Chondrocyte (in vitro differentiated cells): ENCODE results near the gene GTF3C4. TPM values are rescaled to one million over a fixed set of nuclear protein-coding genes. Genes with fewer than 3 reads are reported as not detected.

Experiments used
- DNase-seq: peaks from one replicate; pipeline ENCODE4 v3.0.0; 2021; ENCODE audit warnings: mixed read lengths, low spot score
- H3K27ac Mint-ChIP-seq: one replicate; pipeline ENCODE4 v1.8.0; 2021; ENCODE audit warnings: mild to moderate bottlenecking, moderate library complexity, mixed read lengths; ENCODE audit not compliant: unreplicated experiment
- H3K27me3 Mint-ChIP-seq: 2 replicates; pipeline ENCODE4 v1.8.0; 2021; ENCODE audit warnings: low read depth, mixed read lengths
- H3K36me3 Mint-ChIP-seq: 2 replicates; pipeline ENCODE4 v1.8.0; 2021; ENCODE audit warnings: low read depth, mixed read lengths
- H3K4me1 Mint-ChIP-seq: 2 replicates; pipeline ENCODE4 v1.8.0; 2021; ENCODE audit warnings: low read depth, mild to moderate bottlenecking, mixed read lengths
- H3K4me3 Mint-ChIP-seq: one replicate; pipeline ENCODE4 v1.8.0; 2021; ENCODE audit warnings: mild to moderate bottlenecking, moderate library complexity, mixed read lengths; ENCODE audit not compliant: unreplicated experiment
- H3K9me3 Mint-ChIP-seq: 2 replicates; pipeline ENCODE4 v1.8.0; 2021; ENCODE audit warnings: low read depth, mixed read lengths
- CTCF ChIP-seq: fragments of 200-600 bp; sonication (generic); IDR thresholded peaks from 2 replicates; pipeline ENCODE4 v1.5.0; 2021; ENCODE audit warnings: antibody characterized with exemption, mild to moderate bottlenecking, moderate library complexity
- total RNA-seq: library from RNA; stranded (reverse); gene quantifications from 3 replicates; pipeline ENCODE4 v1.2.1, GENCODE V29; 2021

GTF3C4 gene
- total RNA-seq, 1 donor from 2014 or later: 16.6 TPM

GRCh38 chr9:132631685-132632084, 38.6 kb upstream of the GTF3C4 start:
- Mint-ChIP-seq H3K27ac (no peak overlapping the region), H3K9me3 (no peaks in the 10 kb centered on the region), H3K4me3 (no peak overlapping the region), H3K27me3 (no peaks in the 10 kb centered on the region), H3K36me3 (peaks cover 38% of the 10 kb centered on the region), H3K4me1 (peaks cover 6% of the 10 kb centered on the region)
- TF ChIP-seq CTCF: no peak
- DNase-seq: no peak

- H3K27ac Mint-ChIP-seq: no peak overlapping the region
- no peak for DNase-seq
- peaks cover 38% of the 10 kb centered on the region for H3K36me3 Mint-ChIP-seq
- H3K9me3 Mint-ChIP-seq: no peaks in the 10 kb centered on the region
- no peak for TF ChIP-seq CTCF
- no peak overlapping the region for H3K4me3 Mint-ChIP-seq
- H3K4me1 Mint-ChIP-seq: peaks cover 6% of the 10 kb centered on the region
- H3K27me3 Mint-ChIP-seq: no peaks in the 10 kb centered on the region
Observed at GRCh38 chr9:132632413-132633129, 37.7 kb upstream of the GTF3C4 start.

- H3K4me1 Mint-ChIP-seq: peaks cover 6% of the 10 kb centered on the region
- H3K4me3 Mint-ChIP-seq: no peak overlapping the region
- H3K27me3 Mint-ChIP-seq: no peaks in the 10 kb centered on the region
- H3K27ac Mint-ChIP-seq: no peak overlapping the region
- no peak for DNase-seq
- peaks cover 37% of the 10 kb centered on the region for H3K36me3 Mint-ChIP-seq
- H3K9me3 Mint-ChIP-seq: no peaks in the 10 kb centered on the region
- TF ChIP-seq CTCF: no peak
Observed at GRCh38 chr9:132634327-132634726, 35.9 kb upstream of the GTF3C4 start.

DNA sequence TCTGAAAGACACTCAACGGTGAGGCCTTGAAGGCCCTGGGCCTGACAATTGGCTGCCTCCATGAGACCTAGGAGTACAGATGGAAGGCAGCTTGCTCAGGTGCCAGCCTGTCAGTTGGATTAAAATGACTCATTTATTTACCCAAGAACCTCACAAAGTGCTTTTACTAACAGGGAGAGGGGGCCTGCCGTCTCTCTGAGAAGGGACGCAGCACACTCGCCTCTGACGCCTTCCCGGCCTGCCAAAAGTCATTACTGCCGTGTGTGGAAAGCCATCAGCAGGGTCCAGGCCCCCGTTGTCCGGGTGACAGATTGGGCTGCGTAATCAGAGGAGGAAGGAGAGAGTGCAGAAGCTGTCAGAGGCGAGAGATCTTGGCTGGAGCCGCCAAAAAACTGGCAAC, 32.9 kb upstream of the GTF3C4 start:
- Mint-ChIP-seq H3K27ac (no peak overlapping the region), H3K27me3 (no peaks in the 10 kb centered on the region), H3K9me3 (no peaks in the 10 kb centered on the region), H3K4me1 (no peaks in the 10 kb centered on the region), H3K36me3 (peaks cover 29% of the 10 kb centered on the region), H3K4me3 (no peak overlapping the region)
- no peak for DNase-seq
- no peak for TF ChIP-seq CTCF

DNA sequence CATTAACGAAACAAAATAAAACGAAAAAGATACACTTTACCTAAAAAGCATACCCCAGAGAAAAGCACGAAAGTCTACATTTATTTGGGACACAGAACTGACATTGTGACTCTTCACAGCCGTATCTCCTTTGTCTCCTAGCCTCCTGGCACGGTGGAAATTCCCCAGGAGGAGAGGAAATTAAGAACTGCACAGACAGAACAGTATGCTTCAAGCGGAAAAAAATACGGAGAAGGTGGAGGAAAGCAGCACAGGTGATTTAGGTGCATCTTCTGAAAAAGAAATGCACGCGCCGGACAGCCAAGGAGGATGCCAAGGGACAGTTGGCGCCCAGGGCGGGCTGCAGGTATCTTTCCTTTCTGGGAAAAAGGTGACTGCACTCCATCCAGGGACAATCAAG, 32.5 kb upstream of the GTF3C4 start:
- H3K4me3 Mint-ChIP-seq: no peak overlapping the region
- H3K36me3 Mint-ChIP-seq: peaks cover 29% of the 10 kb centered on the region

More for the DNA sequence above, 32.5 kb upstream of the GTF3C4 start:
- H3K27me3 Mint-ChIP-seq: no peaks in the 10 kb centered on the region
- no peak overlapping the region for H3K27ac Mint-ChIP-seq
- DNase-seq: no peak
- H3K9me3 Mint-ChIP-seq: no peaks in the 10 kb centered on the region
- H3K4me1 Mint-ChIP-seq: no peaks in the 10 kb centered on the region
- TF ChIP-seq CTCF: no peak
